ENCODE measurements around the gene PMPCB.

The PMPCB gene

DNA sequence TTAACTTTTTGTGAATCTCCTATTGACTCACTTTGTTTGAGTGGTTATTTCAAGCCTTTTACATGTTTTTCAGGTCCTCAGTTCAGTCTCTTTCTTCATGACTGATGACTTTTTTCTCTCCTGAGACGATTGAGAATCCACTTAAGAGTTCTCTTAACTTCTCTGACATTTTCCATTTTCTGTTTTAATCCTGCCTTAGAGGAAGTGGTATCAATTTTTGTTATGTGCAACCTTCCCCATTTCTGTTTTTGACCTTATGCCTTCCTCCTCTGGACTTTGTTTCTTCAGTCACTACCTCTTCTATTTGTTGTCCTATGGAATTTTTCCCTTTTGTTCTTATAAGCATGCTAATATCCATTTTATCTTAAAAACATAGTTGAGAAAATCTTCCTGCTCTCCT is 52.6 kb downstream of the PMPCB start:
- no peak overlapping the region for H3K4me3 ChIP-seq (replicated peaks in 1 of 2; ENCODE audit: low read depth in 2 of 2, low read length in 2 of 2)
- TF ChIP-seq, protein P1, sequence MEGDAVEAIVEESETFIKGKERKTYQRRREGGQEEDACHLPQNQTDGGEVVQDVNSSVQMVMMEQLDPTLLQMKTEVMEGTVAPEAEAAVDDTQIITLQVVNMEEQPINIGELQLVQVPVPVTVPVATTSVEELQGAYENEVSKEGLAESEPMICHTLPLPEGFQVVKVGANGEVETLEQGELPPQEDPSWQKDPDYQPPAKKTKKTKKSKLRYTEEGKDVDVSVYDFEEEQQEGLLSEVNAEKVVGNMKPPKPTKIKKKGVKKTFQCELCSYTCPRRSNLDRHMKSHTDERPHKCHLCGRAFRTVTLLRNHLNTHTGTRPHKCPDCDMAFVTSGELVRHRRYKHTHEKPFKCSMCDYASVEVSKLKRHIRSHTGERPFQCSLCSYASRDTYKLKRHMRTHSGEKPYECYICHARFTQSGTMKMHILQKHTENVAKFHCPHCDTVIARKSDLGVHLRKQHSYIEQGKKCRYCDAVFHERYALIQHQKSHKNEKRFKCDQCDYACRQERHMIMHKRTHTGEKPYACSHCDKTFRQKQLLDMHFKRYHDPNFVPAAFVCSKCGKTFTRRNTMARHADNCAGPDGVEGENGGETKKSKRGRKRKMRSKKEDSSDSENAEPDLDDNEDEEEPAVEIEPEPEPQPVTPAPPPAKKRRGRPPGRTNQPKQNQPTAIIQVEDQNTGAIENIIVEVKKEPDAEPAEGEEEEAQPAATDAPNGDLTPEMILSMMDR (IDR thresholded peaks at IDR 0.05; ENCODE audit: low read depth, low read length) = no peak
- no peak for DNase-seq (ENCODE audit: low read depth in 2 of 2)
